ENCODE results near the gene LDLR.
"Not testable (repeated sequence)": the region's sequence is repeated elsewhere in the genome, so short reads cannot be mapped to it uniquely, and the experiment has no call there.

Gene LDLR

GRCh38 chr19:11124157-11124556 is 34.9 kb downstream of the LDLR start:
- H3K36me3 ChIP-seq (ENCODE audit: control insufficient read depth, insufficient read depth, low read length), result peaks cover 94% of the 10 kb centered on the region
- not testable (repeated sequence) for H3K9me3 ChIP-seq (ENCODE audit: control insufficient read depth, low read length); H3K4me3 ChIP-seq (ENCODE audit: extremely low read depth, insufficient read depth, low read length, poor library complexity, severe bottlenecking); H3K4me1 ChIP-seq (ENCODE audit: control insufficient read depth, insufficient read depth, low read length, poor library complexity, severe bottlenecking); H3K27ac ChIP-seq (ENCODE audit: low read depth, low read length, severe bottlenecking)
- 95 to 96% methylated on average over 4 of the region's 4 CpGs for WGBS, 2 experiments (ENCODE audit: insufficient coverage in 2 of 2)

GRCh38 chr19:11125994-11126685 is 36.9 kb downstream of the LDLR start:
- Histone ChIP-seq H3K36me3 (ENCODE audit: control insufficient read depth, insufficient read depth, low read length) (peaks cover 95% of the 10 kb centered on the region), H3K27ac (ENCODE audit: low read depth, low read length, severe bottlenecking) (no peak overlapping the region), H3K4me1 (ENCODE audit: control insufficient read depth, insufficient read depth, low read length, poor library complexity, severe bottlenecking) (no peaks in the 10 kb centered on the region), H3K9me3 (ENCODE audit: control insufficient read depth, low read length) (no peaks in the 10 kb centered on the region), H3K4me3 (ENCODE audit: extremely low read depth, insufficient read depth, low read length, poor library complexity, severe bottlenecking) (no peak overlapping the region)
- 77 to 79% methylated on average over 7 to 8 of the region's 11 CpGs for WGBS, 2 experiments (ENCODE audit: insufficient coverage in 2 of 2)

- H3K36me3 ChIP-seq (ENCODE audit: control insufficient read depth, insufficient read depth, low read length), result peaks cover 100% of the 10 kb centered on the region
- no peaks in the 10 kb centered on the region for H3K4me1 ChIP-seq (ENCODE audit: control insufficient read depth, insufficient read depth, low read length, poor library complexity, severe bottlenecking)
- no peak overlapping the region for H3K27ac ChIP-seq (ENCODE audit: low read depth, low read length, severe bottlenecking)
- H3K4me3 ChIP-seq (ENCODE audit: extremely low read depth, insufficient read depth, low read length, poor library complexity, severe bottlenecking), result no peak overlapping the region
- WGBS, 2 experiments (ENCODE audit: insufficient coverage in 2 of 2), result 87 to 100% methylated on average over 7 to 14 of the region's 15 CpGs
- no peaks in the 10 kb centered on the region for H3K9me3 ChIP-seq (ENCODE audit: control insufficient read depth, low read length)
Observed at GRCh38 chr19:11127905-11128304, 38.6 kb downstream of the LDLR start.

GRCh38 chr19:11130824-11131455 is 41.7 kb downstream of the LDLR start:
- Histone ChIP-seq H3K4me3 (ENCODE audit: extremely low read depth, insufficient read depth, low read length, poor library complexity, severe bottlenecking) (no peak overlapping the region), H3K36me3 (ENCODE audit: control insufficient read depth, insufficient read depth, low read length) (peaks cover 79% of the 10 kb centered on the region), H3K27ac (ENCODE audit: low read depth, low read length, severe bottlenecking) (peak overlapping the region; percentile 10), H3K4me1 (ENCODE audit: control insufficient read depth, insufficient read depth, low read length, poor library complexity, severe bottlenecking) (no peaks in the 10 kb centered on the region), H3K9me3 (ENCODE audit: control insufficient read depth, low read length) (no peaks in the 10 kb centered on the region)
- WGBS, 2 experiments (ENCODE audit: insufficient coverage in 2 of 2), result 66 to 80% methylated on average over 14 to 17 of the region's 19 CpGs

- no peak overlapping the region for H3K27ac ChIP-seq (ENCODE audit: low read depth, low read length, severe bottlenecking)
- WGBS, 2 experiments (ENCODE audit: insufficient coverage in 2 of 2), result 78 to 82% methylated on average over 5 to 7 of the region's 7 CpGs
- no peak overlapping the region for H3K4me3 ChIP-seq (ENCODE audit: extremely low read depth, insufficient read depth, low read length, poor library complexity, severe bottlenecking)
- H3K9me3 ChIP-seq (ENCODE audit: control insufficient read depth, low read length), result no peaks in the 10 kb centered on the region
- peaks cover 73% of the 10 kb centered on the region for H3K36me3 ChIP-seq (ENCODE audit: control insufficient read depth, insufficient read depth, low read length)
- no peaks in the 10 kb centered on the region for H3K4me1 ChIP-seq (ENCODE audit: control insufficient read depth, insufficient read depth, low read length, poor library complexity, severe bottlenecking)
Observed at GRCh38 chr19:11131471-11131870, 42.2 kb downstream of the LDLR start.

GRCh38 chr19:11136400-11137101 is 47.3 kb downstream of the LDLR start:
- Histone ChIP-seq H3K9me3 (ENCODE audit: control insufficient read depth, low read length) (no peaks in the 10 kb centered on the region), H3K36me3 (ENCODE audit: control insufficient read depth, insufficient read depth, low read length) (peaks cover 23% of the 10 kb centered on the region), H3K4me1 (ENCODE audit: control insufficient read depth, insufficient read depth, low read length, poor library complexity, severe bottlenecking) (peaks cover 12% of the 10 kb centered on the region), H3K4me3 (ENCODE audit: extremely low read depth, insufficient read depth, low read length, poor library complexity, severe bottlenecking) (no peak overlapping the region), H3K27ac (ENCODE audit: low read depth, low read length, severe bottlenecking) (peak overlapping the region; percentile 16)
- 75 to 84% methylated on average over 10 to 12 of the region's 14 CpGs for WGBS, 2 experiments (ENCODE audit: insufficient coverage in 2 of 2)

GRCh38 chr19:11137542-11138384 is 48.5 kb downstream of the LDLR start:
- 4 to 9% methylated on average over 20 to 27 of the region's 28 CpGs for WGBS, 2 experiments (ENCODE audit: insufficient coverage in 2 of 2)
- H3K36me3 ChIP-seq (ENCODE audit: control insufficient read depth, insufficient read depth, low read length), result peaks cover 11% of the 10 kb centered on the region
- peaks cover 24% of the 10 kb centered on the region for H3K4me1 ChIP-seq (ENCODE audit: control insufficient read depth, insufficient read depth, low read length, poor library complexity, severe bottlenecking)
- no peaks in the 10 kb centered on the region for H3K9me3 ChIP-seq (ENCODE audit: control insufficient read depth, low read length)
- H3K4me3 ChIP-seq (ENCODE audit: extremely low read depth, insufficient read depth, low read length, poor library complexity, severe bottlenecking), result peak overlapping the region; percentile 10
- H3K27ac ChIP-seq (ENCODE audit: low read depth, low read length, severe bottlenecking), result peak overlapping the region; percentile 80

GRCh38 chr19:11138601-11139300 is 49.5 kb downstream of the LDLR start:
- 31 to 44% methylated on average over 4 to 7 of the region's 13 CpGs for WGBS, 2 experiments (ENCODE audit: insufficient coverage in 2 of 2)
- Histone ChIP-seq H3K9me3 (ENCODE audit: control insufficient read depth, low read length) (no peaks in the 10 kb centered on the region), H3K4me1 (ENCODE audit: control insufficient read depth, insufficient read depth, low read length, poor library complexity, severe bottlenecking) (peaks cover 33% of the 10 kb centered on the region), H3K27ac (ENCODE audit: low read depth, low read length, severe bottlenecking) (peak overlapping the region; percentile 84), H3K4me3 (ENCODE audit: extremely low read depth, insufficient read depth, low read length, poor library complexity, severe bottlenecking) (peak overlapping the region; percentile 18), H3K36me3 (ENCODE audit: control insufficient read depth, insufficient read depth, low read length) (peaks cover under 1% of the 10 kb centered on the region)

- H3K4me1 ChIP-seq (ENCODE audit: control insufficient read depth, insufficient read depth, low read length, poor library complexity, severe bottlenecking), result peaks cover 37% of the 10 kb centered on the region
- not testable (repeated sequence) for H3K4me3 ChIP-seq (ENCODE audit: extremely low read depth, insufficient read depth, low read length, poor library complexity, severe bottlenecking); H3K9me3 ChIP-seq (ENCODE audit: control insufficient read depth, low read length); H3K36me3 ChIP-seq (ENCODE audit: control insufficient read depth, insufficient read depth, low read length); H3K27ac ChIP-seq (ENCODE audit: low read depth, low read length, severe bottlenecking)
- 91 to 98% methylated on average over 8 to 10 of the region's 10 CpGs for WGBS, 2 experiments (ENCODE audit: insufficient coverage in 2 of 2)
Observed at GRCh38 chr19:11140023-11140538, 50.8 kb downstream of the LDLR start.

GRCh38 chr19:11140896-11141295 is 51.6 kb downstream of the LDLR start:
- WGBS, 2 experiments (ENCODE audit: insufficient coverage in 2 of 2), result 78 to 98% methylated on average over 3 to 7 of the region's 9 CpGs
- no peaks in the 10 kb centered on the region for H3K9me3 ChIP-seq (ENCODE audit: control insufficient read depth, low read length)
- H3K4me3 ChIP-seq (ENCODE audit: extremely low read depth, insufficient read depth, low read length, poor library complexity, severe bottlenecking), result no peak overlapping the region

More at GRCh38 chr19:11140896-11141295, 51.6 kb downstream of the LDLR start:
- H3K36me3 ChIP-seq (ENCODE audit: control insufficient read depth, insufficient read depth, low read length), result peaks cover 11% of the 10 kb centered on the region
- H3K27ac ChIP-seq (ENCODE audit: low read depth, low read length, severe bottlenecking), result no peak overlapping the region
- peaks cover 37% of the 10 kb centered on the region for H3K4me1 ChIP-seq (ENCODE audit: control insufficient read depth, insufficient read depth, low read length, poor library complexity, severe bottlenecking)
